ENCODE data around the gene PLXNA4. TPM values are rescaled to one million over a fixed set of nuclear protein-coding genes. Genes with fewer than 3 reads are reported as not detected.
A peak's percentile ranks its signal among the peaks of the same experiment; 100 is the strongest.

The PLXNA4 gene
- total RNA-seq, 1 experiment from 2014 or later: 0.10 TPM

GRCh38 chr7:132319481-132319880 lies 256.8 kb downstream of the PLXNA4 start:
- no peaks in the 10 kb centered on the region for H3K9me3 ChIP-seq (ENCODE audit: control insufficient read depth, insufficient read depth, low read depth, low read length)
- intact Hi-C loops (cut with micrococcal nuclease; ENCODE audit: unreplicated experiment) (loop anchor here (2.0 kb wide), 1 partner anchor 261 kb away; no protein-coding TSS in a partner anchor), in situ Hi-C loops (cut with HindIII; ENCODE audit: low pct_unique_long_range_greater_than_20kb, low sequenced_read_pairs) (no loop called here)
- no peak overlapping the region for H3K4me3 ChIP-seq (ENCODE audit: low read depth in 2 of 2, low read length in 2 of 2)
- POLR2A ChIA-PET: no interaction called here
- H3K4me1 ChIP-seq (ENCODE audit: control insufficient read depth, insufficient read depth, low read length): no peaks in the 10 kb centered on the region
- H3K27ac ChIP-seq (ENCODE audit: low read length): no peak overlapping the region
- no peaks in the 10 kb centered on the region for H3K36me3 ChIP-seq (ENCODE audit: control insufficient read depth, insufficient read depth, low read length)
- no TSS peak for BruUV-seq (replicated peaks)
- CTCF ChIA-PET: no interaction called here
- TF ChIP-seq TCF7L2 (IDR thresholded peaks at IDR 0.05; ENCODE audit: low read depth, low read length) (no peak), SIN3A (IDR thresholded peaks at IDR 0.05; ENCODE audit: borderline replicate concordance, insufficient read depth, low read depth, low read length) (no peak), REST (IDR thresholded peaks at IDR 0.05; ENCODE audit: insufficient read depth in 1 of 2, low read depth in 2 of 2, low read length in 1 of 2) (no peak), POLR2AphosphoS5 (IDR thresholded peaks at IDR 0.05; ENCODE audit: low read depth, low read length) (no peak)
- TF ChIP-seq, protein P1, sequence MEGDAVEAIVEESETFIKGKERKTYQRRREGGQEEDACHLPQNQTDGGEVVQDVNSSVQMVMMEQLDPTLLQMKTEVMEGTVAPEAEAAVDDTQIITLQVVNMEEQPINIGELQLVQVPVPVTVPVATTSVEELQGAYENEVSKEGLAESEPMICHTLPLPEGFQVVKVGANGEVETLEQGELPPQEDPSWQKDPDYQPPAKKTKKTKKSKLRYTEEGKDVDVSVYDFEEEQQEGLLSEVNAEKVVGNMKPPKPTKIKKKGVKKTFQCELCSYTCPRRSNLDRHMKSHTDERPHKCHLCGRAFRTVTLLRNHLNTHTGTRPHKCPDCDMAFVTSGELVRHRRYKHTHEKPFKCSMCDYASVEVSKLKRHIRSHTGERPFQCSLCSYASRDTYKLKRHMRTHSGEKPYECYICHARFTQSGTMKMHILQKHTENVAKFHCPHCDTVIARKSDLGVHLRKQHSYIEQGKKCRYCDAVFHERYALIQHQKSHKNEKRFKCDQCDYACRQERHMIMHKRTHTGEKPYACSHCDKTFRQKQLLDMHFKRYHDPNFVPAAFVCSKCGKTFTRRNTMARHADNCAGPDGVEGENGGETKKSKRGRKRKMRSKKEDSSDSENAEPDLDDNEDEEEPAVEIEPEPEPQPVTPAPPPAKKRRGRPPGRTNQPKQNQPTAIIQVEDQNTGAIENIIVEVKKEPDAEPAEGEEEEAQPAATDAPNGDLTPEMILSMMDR (IDR thresholded peaks at IDR 0.05): no peak
- peaks cover 19% of the 10 kb centered on the region for H3K27me3 ChIP-seq (ENCODE audit: control insufficient read depth, insufficient read depth, low read length)
- no peak for ATAC-seq
- no peak for DNase-seq (ENCODE audit: low read depth, low spot score)

- H3K9me3 ChIP-seq (ENCODE audit: control insufficient read depth, insufficient read depth, low read depth, low read length): no peaks in the 10 kb centered on the region
- no peak overlapping the region for H3K4me3 ChIP-seq (ENCODE audit: low read depth in 2 of 2, low read length in 2 of 2)
- H3K27ac ChIP-seq (ENCODE audit: low read length): no peak overlapping the region
- peaks cover 14% of the 10 kb centered on the region for H3K27me3 ChIP-seq (ENCODE audit: control insufficient read depth, insufficient read depth, low read length)
- ATAC-seq (peak; percentile 97), DNase-seq (ENCODE audit: low read depth, low spot score) (peak; percentile 66)
- no peaks in the 10 kb centered on the region for H3K36me3 ChIP-seq (ENCODE audit: control insufficient read depth, insufficient read depth, low read length)
- ChIA-PET POLR2A (no interaction called here), CTCF (interaction anchor here (0.6 to 1.4 kb wide), 5 partner anchors 8 to 391 kb away, joined by 3 to 19 read pairs (median 3); no protein-coding TSS in a partner anchor)
- BruUV-seq (replicated peaks): no TSS peak
- intact Hi-C loops (cut with micrococcal nuclease; ENCODE audit: unreplicated experiment) (loop anchor here (2.0 kb wide), 1 partner anchor 262 kb away; no protein-coding TSS in a partner anchor), in situ Hi-C loops (cut with HindIII; ENCODE audit: low pct_unique_long_range_greater_than_20kb, low sequenced_read_pairs) (no loop called here)
- TF ChIP-seq REST (IDR thresholded peaks at IDR 0.05; ENCODE audit: insufficient read depth in 1 of 2, low read depth in 2 of 2, low read length in 1 of 2): no peak
- TF ChIP-seq, protein P1 (IDR thresholded peaks at IDR 0.05): peak; percentile 92
- no peaks in the 10 kb centered on the region for H3K4me1 ChIP-seq (ENCODE audit: control insufficient read depth, insufficient read depth, low read length)
Measured at GRCh38 chr7:132318352-132319318, 257.6 kb downstream of the PLXNA4 start.

All from Panc1 (cell line).